ENCODE data around the gene PDP2. TPM values are rescaled to one million over a fixed set of nuclear protein-coding genes. Genes with fewer than 3 reads are reported as not detected.

PDP2 gene
- total RNA-seq, 1 experiment from 2014 or later = 23.1 TPM

- no CpG with 5 or more reads among the region's 4 CpGs for WGBS (ENCODE audit: extremely low coverage, insufficient read length, low lambda C conversion rate)
- H3K56ac ChIP-seq (ENCODE audit: insufficient read length, low read depth, low read length) = no peak overlapping the region
- Mint-ChIP-seq H3K4me1 (peaks cover 2 to 16% of the 10 kb centered on the region in 2 experiments; a peak in 3 of 4 replicates), H3K27me3 (ENCODE audit: low read depth) (peaks cover 83% of the 10 kb centered on the region), H3K27ac (no peak overlapping the region), H3K9me3 (peaks cover 5 to 6% of the 10 kb centered on the region in 2 experiments; a peak in 3 of 5 replicates), H3K4me3 (no peak overlapping the region), H3K36me3 (ENCODE audit: insufficient read depth in 1 of 3, low read depth in 3 of 3) (no peaks in the 10 kb centered on the region; a peak in 1 of 7 replicates)
- no peak overlapping the region for H3K27ac ChIP-seq (ENCODE audit: insufficient read length, low read depth, low read length)
- no peak overlapping the region for H2AFZ ChIP-seq (ENCODE audit: low read length)
- no peak overlapping the region for H2BK12ac ChIP-seq (ENCODE audit: insufficient read length, low read depth, low read length)
- H3T11ph ChIP-seq (ENCODE audit: low read length) = no peak overlapping the region
- H3K14ac ChIP-seq (ENCODE audit: insufficient read depth, low read length) = no peak overlapping the region
- no peak overlapping the region for H2BK120ac ChIP-seq (ENCODE audit: low read depth, low read length, poor library complexity, severe bottlenecking)
- no peaks in the 10 kb centered on the region; the same call in 1 of the 2 replicates for H3K4me1 ChIP-seq (ENCODE audit: insufficient read depth, low read length)
- no peak for DNase-seq
- H4K20me1 ChIP-seq (ENCODE audit: control insufficient read depth, insufficient read depth, insufficient read length) = no peaks in the 10 kb centered on the region
- peaks cover 17% of the 10 kb centered on the region for H3K27me3 ChIP-seq (ENCODE audit: insufficient read depth, low read length)
- no peak overlapping the region for H3K18ac ChIP-seq (ENCODE audit: insufficient read length, low read depth, low read length)
- no peaks in the 10 kb centered on the region for H3K9me3 ChIP-seq (ENCODE audit: control insufficient read depth, low read depth, low read length)
- TF ChIP-seq CTCF (conservative IDR thresholded peaks at IDR 0.05) = no peak
- no peak overlapping the region for H2BK15ac ChIP-seq (ENCODE audit: low read depth, low read length)
- H3K79me1 ChIP-seq (ENCODE audit: insufficient read depth, low read depth, low read length, poor library complexity, severe bottlenecking) = no peaks in the 10 kb centered on the region
- no peak overlapping the region for H3K23ac ChIP-seq (ENCODE audit: insufficient read length, low read depth, low read length)
- H2BK20ac ChIP-seq (ENCODE audit: low read depth, low read length, poor library complexity, severe bottlenecking) = no peak overlapping the region
- H3K79me2 ChIP-seq (ENCODE audit: insufficient read depth, low read length) = no peaks in the 10 kb centered on the region
- peaks cover 13% of the 10 kb centered on the region for H3K23me2 ChIP-seq (ENCODE audit: insufficient read length, low read depth, low read length, poor library complexity, severe bottlenecking)
- no peak overlapping the region for H2AK5ac ChIP-seq (ENCODE audit: insufficient read length, low read length)
- no peak overlapping the region for H4K5ac ChIP-seq (ENCODE audit: insufficient read length, low read depth, low read length)
- no peak overlapping the region for H3K4ac ChIP-seq (ENCODE audit: low read depth, low read length)
- H3K4me2 ChIP-seq (ENCODE audit: insufficient read depth, insufficient read length, low read length) = no peak overlapping the region
- no peak overlapping the region for H4K91ac ChIP-seq (ENCODE audit: insufficient read length, low read depth, low read length)
- H2BK5ac ChIP-seq (ENCODE audit: insufficient read length, low read length) = no peak overlapping the region
- no peak overlapping the region for H4K8ac ChIP-seq (replicated peaks; ENCODE audit: insufficient read length, low read depth, low read length)
- H3K9ac ChIP-seq (ENCODE audit: extremely low read depth, insufficient read length, low read length) = no peak overlapping the region
These were observed 38.9 kb upstream of the PDP2 start for GRCh38 chr16:66841366-66841765.
